Measurements from ENCODE around the gene SMURF2.

The SMURF2 gene

DNA sequence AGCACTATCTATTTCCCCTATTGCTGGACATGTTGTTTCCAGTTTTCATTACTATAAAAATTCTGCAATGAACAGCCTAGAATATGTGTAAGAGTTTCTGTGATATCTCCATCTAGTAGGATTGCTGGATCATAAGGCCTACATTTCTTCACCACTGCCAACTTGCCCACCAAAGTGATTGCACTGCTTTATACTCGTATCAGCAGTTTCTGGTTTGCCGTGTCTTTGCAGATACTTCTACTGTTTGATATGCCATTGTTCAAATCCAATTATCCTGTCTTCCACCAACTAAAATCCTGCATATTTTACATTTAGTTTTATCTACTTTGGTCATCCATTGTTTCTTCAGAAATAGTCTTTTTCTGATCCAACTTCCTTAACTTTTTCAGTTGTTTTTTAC lies 134.2 kb downstream of the SMURF2 start:
- Histone ChIP-seq H3K36me3 (peaks cover 96% of the 10 kb centered on the region), H3K9me3 (ENCODE audit: severe bottlenecking) (no peaks in the 10 kb centered on the region), H3K27me3 (ENCODE audit: insufficient read depth, low read depth, severe bottlenecking) (no peaks in the 10 kb centered on the region), H3K4me3 (ENCODE audit: low read depth, low read length) (no peak overlapping the region), H3K27ac (no peak overlapping the region)
- TF ChIP-seq, protein P1, sequence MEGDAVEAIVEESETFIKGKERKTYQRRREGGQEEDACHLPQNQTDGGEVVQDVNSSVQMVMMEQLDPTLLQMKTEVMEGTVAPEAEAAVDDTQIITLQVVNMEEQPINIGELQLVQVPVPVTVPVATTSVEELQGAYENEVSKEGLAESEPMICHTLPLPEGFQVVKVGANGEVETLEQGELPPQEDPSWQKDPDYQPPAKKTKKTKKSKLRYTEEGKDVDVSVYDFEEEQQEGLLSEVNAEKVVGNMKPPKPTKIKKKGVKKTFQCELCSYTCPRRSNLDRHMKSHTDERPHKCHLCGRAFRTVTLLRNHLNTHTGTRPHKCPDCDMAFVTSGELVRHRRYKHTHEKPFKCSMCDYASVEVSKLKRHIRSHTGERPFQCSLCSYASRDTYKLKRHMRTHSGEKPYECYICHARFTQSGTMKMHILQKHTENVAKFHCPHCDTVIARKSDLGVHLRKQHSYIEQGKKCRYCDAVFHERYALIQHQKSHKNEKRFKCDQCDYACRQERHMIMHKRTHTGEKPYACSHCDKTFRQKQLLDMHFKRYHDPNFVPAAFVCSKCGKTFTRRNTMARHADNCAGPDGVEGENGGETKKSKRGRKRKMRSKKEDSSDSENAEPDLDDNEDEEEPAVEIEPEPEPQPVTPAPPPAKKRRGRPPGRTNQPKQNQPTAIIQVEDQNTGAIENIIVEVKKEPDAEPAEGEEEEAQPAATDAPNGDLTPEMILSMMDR (IDR thresholded peaks at IDR 0.05; ENCODE audit: low read depth, low read length), result no peak
- no peak for DNase-seq

DNA sequence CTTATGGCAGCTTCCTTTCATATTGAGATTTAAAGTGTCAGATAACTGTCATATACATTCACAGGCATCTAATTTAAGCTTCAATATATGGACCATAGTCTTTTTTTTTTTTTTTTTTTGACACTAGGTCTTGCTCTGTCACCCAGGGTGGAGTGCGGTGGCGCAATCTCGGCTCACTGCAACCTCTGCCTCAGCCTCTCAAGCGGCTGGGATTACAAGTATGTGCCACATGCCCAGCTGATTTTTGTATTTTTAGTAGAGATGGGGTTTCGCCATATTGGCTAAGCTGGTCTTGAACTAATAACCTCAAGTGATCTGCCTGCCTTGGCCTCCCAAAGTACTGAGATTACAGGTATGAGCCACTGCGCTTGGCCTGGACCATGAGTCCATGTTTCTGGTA lies 141.7 kb downstream of the SMURF2 start:
- Histone ChIP-seq H3K27me3 (ENCODE audit: insufficient read depth, low read depth, severe bottlenecking) (no peaks in the 10 kb centered on the region), H3K4me3 (ENCODE audit: low read depth, low read length) (no peak overlapping the region), H3K36me3 (peaks cover 96% of the 10 kb centered on the region), H3K9me3 (ENCODE audit: severe bottlenecking) (no peaks in the 10 kb centered on the region), H3K27ac (no peak overlapping the region)
- TF ChIP-seq, protein P1 (IDR thresholded peaks at IDR 0.05; ENCODE audit: low read depth, low read length), result no peak
- no peak for DNase-seq

DNA sequence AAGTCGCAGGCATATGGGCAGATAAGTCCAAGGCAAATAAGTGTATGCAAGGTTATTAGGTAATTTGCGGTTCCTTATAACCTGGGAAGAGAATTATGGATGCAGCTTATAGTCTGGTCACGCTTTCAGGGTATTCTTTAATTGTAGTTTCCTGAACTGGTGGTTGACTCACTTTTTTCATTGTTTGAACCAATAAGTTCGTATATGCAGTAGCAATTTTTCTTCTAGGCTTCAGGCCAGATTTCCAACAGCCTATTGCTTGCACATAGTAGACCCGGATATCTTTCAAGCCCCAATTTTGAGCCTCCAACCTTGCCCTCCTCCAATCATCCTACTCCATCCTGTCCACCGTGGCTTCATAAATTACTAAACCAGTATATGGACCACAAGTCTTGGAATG lies 142.5 kb downstream of the SMURF2 start:
- Histone ChIP-seq H3K27ac (no peak overlapping the region), H3K9me3 (ENCODE audit: severe bottlenecking) (no peaks in the 10 kb centered on the region), H3K36me3 (peaks cover 96% of the 10 kb centered on the region), H3K4me3 (ENCODE audit: low read depth, low read length) (no peak overlapping the region), H3K27me3 (ENCODE audit: insufficient read depth, low read depth, severe bottlenecking) (no peaks in the 10 kb centered on the region)
- TF ChIP-seq, protein P1 (IDR thresholded peaks at IDR 0.05; ENCODE audit: low read depth, low read length), result no peak
- no peak for DNase-seq

DNA sequence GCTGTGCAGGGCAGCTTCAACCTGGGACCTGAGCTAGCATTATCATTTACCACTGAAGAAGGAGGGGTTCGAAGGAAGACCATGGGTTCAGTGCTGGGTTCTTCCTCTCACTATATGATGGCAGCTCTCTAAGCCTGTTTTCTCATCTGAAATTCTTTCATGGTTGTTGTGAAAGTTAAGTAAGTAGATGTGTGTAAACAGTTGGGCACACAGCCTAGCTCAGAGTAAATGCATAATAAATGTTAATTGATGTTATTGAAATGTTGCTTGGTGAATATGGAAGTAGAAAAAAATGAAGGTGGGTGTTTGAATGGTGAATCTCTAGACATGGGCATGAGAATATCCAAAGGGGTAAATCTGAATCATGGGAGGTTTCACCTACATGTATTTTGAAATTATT lies 146.3 kb downstream of the SMURF2 start:
- DNase-seq, result no peak
- Histone ChIP-seq H3K27ac (no peak overlapping the region), H3K36me3 (peaks cover 95% of the 10 kb centered on the region), H3K27me3 (ENCODE audit: insufficient read depth, low read depth, severe bottlenecking) (no peaks in the 10 kb centered on the region), H3K9me3 (ENCODE audit: severe bottlenecking) (no peaks in the 10 kb centered on the region), H3K4me3 (ENCODE audit: low read depth, low read length) (no peak overlapping the region)
- TF ChIP-seq, protein P1 (IDR thresholded peaks at IDR 0.05; ENCODE audit: low read depth, low read length), result no peak

DNA sequence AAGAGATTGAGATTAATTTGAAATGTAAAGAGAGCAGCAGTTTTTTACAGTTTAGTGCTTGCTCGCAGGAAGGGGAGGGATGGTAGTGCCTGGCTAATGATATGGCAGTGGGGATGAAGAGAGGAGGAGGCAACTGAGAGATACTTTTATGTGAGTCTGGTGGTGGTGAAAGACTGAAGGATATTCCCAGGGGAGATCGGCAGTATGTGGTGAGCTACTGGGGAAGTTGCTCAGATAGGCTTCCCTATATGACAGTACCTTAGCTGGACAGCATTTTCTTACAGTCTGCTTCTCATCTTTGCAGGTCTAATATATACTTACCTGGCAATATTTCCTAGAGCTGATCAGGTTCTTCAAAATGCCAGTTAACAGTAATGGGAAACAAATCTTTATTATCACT lies 146.7 kb downstream of the SMURF2 start:
- H3K27me3 ChIP-seq (ENCODE audit: insufficient read depth, low read depth, severe bottlenecking), result no peaks in the 10 kb centered on the region

DNA sequence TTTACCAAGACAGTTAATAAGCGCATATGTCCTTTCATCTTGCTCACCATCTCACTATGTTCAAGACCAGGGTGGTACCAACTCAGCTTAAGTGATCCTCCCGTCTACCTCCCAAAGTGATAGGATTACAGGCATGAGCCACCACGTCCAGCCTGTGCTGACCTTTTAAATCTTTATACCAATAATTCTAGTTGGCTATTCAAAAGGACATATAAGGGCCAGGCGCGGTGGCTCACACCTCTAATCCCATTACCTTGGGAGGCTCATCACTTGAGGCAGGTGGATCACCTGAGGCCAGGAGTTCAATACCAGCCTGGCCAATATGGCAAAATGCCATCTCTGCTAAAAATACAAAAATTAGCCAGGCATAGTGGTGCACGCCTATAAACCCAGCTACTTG lies 152.9 kb downstream of the SMURF2 start:
- H3K27ac ChIP-seq, result no peak overlapping the region
- TF ChIP-seq, protein P1 (IDR thresholded peaks at IDR 0.05; ENCODE audit: low read depth, low read length), result no peak
- no peaks in the 10 kb centered on the region for H3K9me3 ChIP-seq (ENCODE audit: severe bottlenecking)
- peak; percentile 86 for DNase-seq
- H3K36me3 ChIP-seq, result peaks cover 75% of the 10 kb centered on the region
- no peaks in the 10 kb centered on the region for H3K27me3 ChIP-seq (ENCODE audit: insufficient read depth, low read depth, severe bottlenecking)
- H3K4me3 ChIP-seq (ENCODE audit: low read depth, low read length), result no peak overlapping the region

More for the DNA sequence above, 146.7 kb downstream of the SMURF2 start:
- Histone ChIP-seq H3K36me3 (peaks cover 95% of the 10 kb centered on the region), H3K4me3 (ENCODE audit: low read depth, low read length) (no peak overlapping the region), H3K9me3 (ENCODE audit: severe bottlenecking) (no peaks in the 10 kb centered on the region), H3K27ac (no peak overlapping the region)
- TF ChIP-seq, protein P1 (IDR thresholded peaks at IDR 0.05; ENCODE audit: low read depth, low read length), result no peak
- DNase-seq, result no peak

All from WERI-Rb-1 (cell line).